DND-41 (cell line): Measurements from ENCODE around the gene NDUFB11.

Experiments used
- EZH2 ChIP-seq: IDR thresholded peaks from 3 replicates; pipeline ENCODE4 v1.6.1; 2012; ENCODE audit warnings: borderline replicate concordance, low read depth, mild to moderate bottlenecking, moderate library complexity, low read length, inconsistent platforms; ENCODE audit not compliant: severe bottlenecking
- TF ChIP-seq, protein P1 (sequence below): IDR thresholded peaks from 2 replicates; pipeline ENCODE4 v1.5.1; 2012; ENCODE audit warnings: borderline replicate concordance, low read length, moderate library complexity, mild to moderate bottlenecking; ENCODE audit not compliant: poor library complexity, severe bottlenecking; ENCODE audit errors: extremely low read depth

- TF ChIP-seq, protein P1, sequence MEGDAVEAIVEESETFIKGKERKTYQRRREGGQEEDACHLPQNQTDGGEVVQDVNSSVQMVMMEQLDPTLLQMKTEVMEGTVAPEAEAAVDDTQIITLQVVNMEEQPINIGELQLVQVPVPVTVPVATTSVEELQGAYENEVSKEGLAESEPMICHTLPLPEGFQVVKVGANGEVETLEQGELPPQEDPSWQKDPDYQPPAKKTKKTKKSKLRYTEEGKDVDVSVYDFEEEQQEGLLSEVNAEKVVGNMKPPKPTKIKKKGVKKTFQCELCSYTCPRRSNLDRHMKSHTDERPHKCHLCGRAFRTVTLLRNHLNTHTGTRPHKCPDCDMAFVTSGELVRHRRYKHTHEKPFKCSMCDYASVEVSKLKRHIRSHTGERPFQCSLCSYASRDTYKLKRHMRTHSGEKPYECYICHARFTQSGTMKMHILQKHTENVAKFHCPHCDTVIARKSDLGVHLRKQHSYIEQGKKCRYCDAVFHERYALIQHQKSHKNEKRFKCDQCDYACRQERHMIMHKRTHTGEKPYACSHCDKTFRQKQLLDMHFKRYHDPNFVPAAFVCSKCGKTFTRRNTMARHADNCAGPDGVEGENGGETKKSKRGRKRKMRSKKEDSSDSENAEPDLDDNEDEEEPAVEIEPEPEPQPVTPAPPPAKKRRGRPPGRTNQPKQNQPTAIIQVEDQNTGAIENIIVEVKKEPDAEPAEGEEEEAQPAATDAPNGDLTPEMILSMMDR: no peak
- TF ChIP-seq EZH2: no peak
Observed at GRCh38 chrX:47181301-47181700, 36.8 kb upstream of the NDUFB11 start.
